PC-3 (cell line): ENCODE results near the gene CRTC1.

Experiments
- EZH2 ChIP-seq: fragments of 300-600 bp; sonication (generic); IDR thresholded peaks from one replicate; pipeline ENCODE4 v1.6.1; 2017; ENCODE audit warnings: antibody characterized with exemption, mild to moderate bottlenecking, low read length; ENCODE audit not compliant: unreplicated experiment
- EZH2phosphoT487 ChIP-seq: fragments of 300-600 bp; sonication (generic); IDR thresholded peaks from 2 replicates; pipeline ENCODE4 v1.6.1; 2018; ENCODE audit warnings: mild to moderate bottlenecking, antibody characterized with exemption, low read length, borderline replicate concordance
- TF ChIP-seq, protein P1 (sequence below): fragments of 300-600 bp; sonication (generic); conservative IDR thresholded peaks from 2 replicates; pipeline ENCODE4 v1.5.1; 2017; ENCODE audit warnings: antibody characterized with exemption, low read depth, mild to moderate bottlenecking, low read length

DNA sequence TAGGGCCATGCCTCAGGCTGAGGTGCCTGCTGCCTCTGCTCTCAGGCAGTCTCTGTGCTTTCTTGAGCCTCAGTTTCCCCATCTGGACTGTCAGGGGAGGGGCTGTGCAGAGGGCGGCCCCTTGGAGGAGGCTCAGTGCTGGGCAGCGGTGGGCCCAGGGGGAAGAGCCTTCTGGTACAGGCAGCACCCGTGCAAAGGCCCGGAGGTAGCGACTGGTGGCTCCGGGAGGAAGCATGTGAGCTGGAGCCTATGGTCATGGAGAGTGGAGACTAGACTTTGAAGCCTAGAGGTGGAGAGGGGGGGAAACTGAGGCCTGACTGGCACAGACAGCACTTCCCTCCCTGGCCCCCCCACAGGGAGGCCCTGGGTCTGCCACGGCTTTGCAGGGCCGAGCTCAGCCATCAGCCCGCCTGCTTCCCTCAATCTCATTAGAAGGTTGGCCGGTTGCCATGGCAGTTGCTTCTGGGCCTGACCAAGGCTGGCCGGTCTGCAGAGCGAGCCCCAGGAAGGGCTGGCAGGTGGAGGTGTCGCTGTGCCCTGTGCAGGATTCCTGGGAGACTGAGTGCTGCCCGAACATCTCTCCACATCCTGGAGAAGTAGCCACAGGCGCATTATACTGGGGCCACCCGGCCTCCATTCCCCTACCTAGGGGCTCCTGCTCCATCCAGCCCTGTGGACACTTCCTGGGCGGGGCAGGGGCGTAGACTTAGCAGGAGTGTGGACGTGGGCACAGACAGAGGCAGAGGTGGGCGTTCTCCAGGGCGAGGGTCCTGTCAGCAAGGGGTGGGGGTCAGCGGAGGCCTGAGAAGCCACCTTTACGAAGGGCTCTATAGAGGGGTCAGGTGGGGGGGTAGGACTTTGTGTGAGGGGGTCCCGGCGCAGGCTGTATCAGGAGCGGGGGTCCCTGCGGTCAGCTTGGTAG, 53.2 kb downstream of the CRTC1 start:
- TF ChIP-seq, protein P1, sequence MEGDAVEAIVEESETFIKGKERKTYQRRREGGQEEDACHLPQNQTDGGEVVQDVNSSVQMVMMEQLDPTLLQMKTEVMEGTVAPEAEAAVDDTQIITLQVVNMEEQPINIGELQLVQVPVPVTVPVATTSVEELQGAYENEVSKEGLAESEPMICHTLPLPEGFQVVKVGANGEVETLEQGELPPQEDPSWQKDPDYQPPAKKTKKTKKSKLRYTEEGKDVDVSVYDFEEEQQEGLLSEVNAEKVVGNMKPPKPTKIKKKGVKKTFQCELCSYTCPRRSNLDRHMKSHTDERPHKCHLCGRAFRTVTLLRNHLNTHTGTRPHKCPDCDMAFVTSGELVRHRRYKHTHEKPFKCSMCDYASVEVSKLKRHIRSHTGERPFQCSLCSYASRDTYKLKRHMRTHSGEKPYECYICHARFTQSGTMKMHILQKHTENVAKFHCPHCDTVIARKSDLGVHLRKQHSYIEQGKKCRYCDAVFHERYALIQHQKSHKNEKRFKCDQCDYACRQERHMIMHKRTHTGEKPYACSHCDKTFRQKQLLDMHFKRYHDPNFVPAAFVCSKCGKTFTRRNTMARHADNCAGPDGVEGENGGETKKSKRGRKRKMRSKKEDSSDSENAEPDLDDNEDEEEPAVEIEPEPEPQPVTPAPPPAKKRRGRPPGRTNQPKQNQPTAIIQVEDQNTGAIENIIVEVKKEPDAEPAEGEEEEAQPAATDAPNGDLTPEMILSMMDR, result no peak
- TF ChIP-seq EZH2phosphoT487 (no peak), EZH2 (no peak)
